ENCODE data around the gene SYTL3. TPM values are rescaled to one million over a fixed set of nuclear protein-coding genes. Genes with fewer than 3 reads are reported as not detected.

The SYTL3 gene
- total and polyA plus RNA-seq, 2 of the 8 experiments (the other 6 are each of a cell fraction or from before 2014, with no cell fraction given) = 0.27 to 0.99 TPM

GRCh38 chr6:158743033-158743651 lies 93.3 kb downstream of the SYTL3 start (continued):
- TF ChIP-seq SP4 (IDR thresholded peaks at IDR 0.05; ENCODE audit: low read length) (no peak), EGR1 (IDR thresholded peaks at IDR 0.05; ENCODE audit: borderline replicate concordance, low read depth, low read length) (no peak), YY1 (IDR thresholded peaks at IDR 0.05; ENCODE audit: low read depth, low read length) (no peak), TAF1 (IDR thresholded peaks at IDR 0.05; ENCODE audit: low read depth, low read length) (no peak), CHD2 (IDR thresholded peaks at IDR 0.05; ENCODE audit: low read length) (no peak), KDM1A (IDR thresholded peaks at IDR 0.05; ENCODE audit: borderline replicate concordance, low read length) (no peak), MAX (IDR thresholded peaks at IDR 0.05) (no peak)
